H9 (cell line): ENCODE measurements around the gene CBX1. TPM values are rescaled to one million over a fixed set of nuclear protein-coding genes. Genes with fewer than 3 reads are reported as not detected.

Source experiments
- DNase-seq: peaks from one replicate; pipeline ENCODE4 v3.0.0-alpha.2; 2017
- H2AFZ ChIP-seq: one replicate; pipeline ENCODE4 v1.6.1; 2013; ENCODE audit warnings: mild to moderate bottlenecking, low read length, control low read depth, moderate library complexity
- H2AK5ac ChIP-seq: 2 replicates; pipeline ENCODE4 v1.6.1; 2013; ENCODE audit warnings: low read length, control low read depth, mixed read lengths; ENCODE audit not compliant: insufficient read length
- H2BK120ac ChIP-seq: one replicate; pipeline ENCODE4 v1.6.1; 2013; ENCODE audit warnings: low read depth, mild to moderate bottlenecking, low read length, control low read depth, inconsistent platforms; ENCODE audit not compliant: poor library complexity, severe bottlenecking
- H2BK12ac ChIP-seq: 2 replicates; pipeline ENCODE4 v1.6.1; 2013; ENCODE audit warnings: low read length, control low read depth, mixed read lengths, low read depth; ENCODE audit not compliant: insufficient read length
- H2BK15ac ChIP-seq: 2 replicates; pipeline ENCODE4 v1.6.1; 2013; ENCODE audit warnings: low read depth, low read length, control low read depth
- H2BK20ac ChIP-seq: one replicate; pipeline ENCODE4 v1.6.1; 2013; ENCODE audit warnings: low read depth, mild to moderate bottlenecking, low read length, control low read depth, inconsistent platforms; ENCODE audit not compliant: poor library complexity, severe bottlenecking
- H2BK5ac ChIP-seq: 2 replicates; pipeline ENCODE4 v1.6.1; 2013; ENCODE audit warnings: low read length, control low read depth, mixed read lengths; ENCODE audit not compliant: insufficient read length
- H3K14ac ChIP-seq: 2 replicates; pipeline ENCODE4 v1.6.1; 2013; ENCODE audit warnings: low read length, control low read depth; ENCODE audit not compliant: insufficient read depth
- H3K18ac ChIP-seq: 2 replicates; pipeline ENCODE4 v1.6.1; 2013; ENCODE audit warnings: low read depth, mild to moderate bottlenecking, mixed read lengths, low read length, control low read depth; ENCODE audit not compliant: insufficient read length
- H3K23ac ChIP-seq: 2 replicates; pipeline ENCODE4 v1.6.1; 2013; ENCODE audit warnings: low read length, control low read depth, mixed read lengths, low read depth; ENCODE audit not compliant: insufficient read length
- H3K23me2 ChIP-seq: 2 replicates; pipeline ENCODE4 v1.6.1; 2013; ENCODE audit warnings: low read depth, mild to moderate bottlenecking, mixed read lengths, low read length, control low read depth; ENCODE audit not compliant: insufficient read length, poor library complexity, severe bottlenecking
- H3K27ac ChIP-seq: 2 replicates; pipeline ENCODE4 v1.5.1; 2013; ENCODE audit warnings: low read length, control low read depth, mixed read lengths, low read depth; ENCODE audit not compliant: insufficient read length
- H3K27me3 ChIP-seq: 2 replicates; pipeline ENCODE4 v1.6.1; 2013; ENCODE audit warnings: low read length, control low read depth, inconsistent platforms; ENCODE audit not compliant: insufficient read depth
- H3K4ac ChIP-seq: 2 replicates; pipeline ENCODE4 v1.6.1; 2013; ENCODE audit warnings: low read depth, mild to moderate bottlenecking, control low read depth, inconsistent platforms, low read length, moderate library complexity
- H3K4me1 ChIP-seq: 2 replicates; pipeline ENCODE4 v1.6.1; 2013; ENCODE audit warnings: low read length, control low read depth, inconsistent platforms; ENCODE audit not compliant: insufficient read depth
- H3K4me2 ChIP-seq: 2 replicates; pipeline ENCODE4 v1.6.1; 2013; ENCODE audit warnings: low read length, control low read depth, mixed read lengths; ENCODE audit not compliant: insufficient read length, insufficient read depth
- H3K56ac ChIP-seq: 2 replicates; pipeline ENCODE4 v1.6.1; 2013; ENCODE audit warnings: low read depth, mild to moderate bottlenecking, mixed read lengths, low read length, control low read depth; ENCODE audit not compliant: insufficient read length
- H3K79me1 ChIP-seq: 2 replicates; pipeline ENCODE4 v1.6.1; 2013; ENCODE audit warnings: low read depth, mild to moderate bottlenecking, moderate library complexity, low read length, control low read depth, inconsistent platforms; ENCODE audit not compliant: insufficient read depth, poor library complexity, severe bottlenecking
- H3K79me2 ChIP-seq: 2 replicates; pipeline ENCODE4 v1.6.1; 2013; ENCODE audit warnings: low read length, control low read depth, inconsistent platforms; ENCODE audit not compliant: insufficient read depth
- H3K9ac ChIP-seq: 2 replicates; pipeline ENCODE4 v1.6.1; 2013; ENCODE audit warnings: low read length, control low read depth, mixed read lengths; ENCODE audit not compliant: insufficient read length; ENCODE audit errors: extremely low read depth
- H3K9me3 ChIP-seq: one replicate; pipeline ENCODE4 v1.6.1; 2013; ENCODE audit warnings: low read depth, low read length, inconsistent platforms; ENCODE audit not compliant: control insufficient read depth
- H3T11ph ChIP-seq: one replicate; pipeline ENCODE4 v1.6.1; 2013; ENCODE audit warnings: mild to moderate bottlenecking, low read length, control low read depth, inconsistent platforms
- H4K20me1 ChIP-seq: one replicate; pipeline ENCODE4 v1.6.1; 2013; ENCODE audit not compliant: control insufficient read depth, insufficient read length, insufficient read depth
- H4K5ac ChIP-seq: 2 replicates; pipeline ENCODE4 v1.6.1; 2013; ENCODE audit warnings: low read depth, mild to moderate bottlenecking, mixed read lengths, low read length, control low read depth; ENCODE audit not compliant: insufficient read length
- H4K8ac ChIP-seq: replicated peaks from 2 replicates; pipeline ENCODE4 v1.6.1; 2013; ENCODE audit warnings: low read length, control low read depth, mixed read lengths, low read depth; ENCODE audit not compliant: insufficient read length
- H4K91ac ChIP-seq: 2 replicates; pipeline ENCODE4 v1.6.1; 2013; ENCODE audit warnings: low read depth, mild to moderate bottlenecking, moderate library complexity, mixed read lengths, low read length, control low read depth; ENCODE audit not compliant: insufficient read length
- H3K27ac Mint-ChIP-seq, 3 experiments: 2 replicates in 2 of 3; 3 replicates in 1 of 3; pipeline ENCODE4 v1.8.0; 2020 to 2021; ENCODE audit warnings: mixed read lengths in 3 of 3, mild to moderate bottlenecking in 1 of 3, moderate library complexity in 1 of 3
- H3K27me3 Mint-ChIP-seq: 2 replicates; pipeline ENCODE4 v1.8.0; 2021; ENCODE audit warnings: low read depth, mild to moderate bottlenecking, moderate library complexity, mixed read lengths
- H3K36me3 Mint-ChIP-seq, 3 experiments: 2 replicates in 2 of 3; 3 replicates in 1 of 3; pipeline ENCODE4 v1.8.0; 2020 to 2021; ENCODE audit warnings: low read depth in 3 of 3, mixed read lengths in 3 of 3; ENCODE audit not compliant: insufficient read depth in 1 of 3
- H3K4me1 Mint-ChIP-seq, 2 experiments: 2 replicates each; pipeline ENCODE4 v1.8.0; 2020; ENCODE audit warnings: mixed read lengths in 2 of 2
- H3K4me3 Mint-ChIP-seq, 2 experiments: 2 replicates in 1 of 2; 3 replicates in 1 of 2; pipeline ENCODE4 v1.8.0; 2020 to 2021; ENCODE audit warnings: mild to moderate bottlenecking in 2 of 2, mixed read lengths in 2 of 2, moderate library complexity in 1 of 2
- H3K9me3 Mint-ChIP-seq, 2 experiments: 2 replicates in 1 of 2; 3 replicates in 1 of 2; pipeline ENCODE4 v1.8.0; 2020; ENCODE audit warnings: mild to moderate bottlenecking in 2 of 2, mixed read lengths in 2 of 2, moderate library complexity in 1 of 2
- CTCF ChIP-seq: fragments of 200-600 bp; sonication (generic); conservative IDR thresholded peaks from 3 replicates; pipeline ENCODE4 v1.8.0; 2021; ENCODE audit warnings: antibody characterized with exemption, mild to moderate bottlenecking
- WGBS: extraction: QIAGEN DNeasy Blood & Tissue Kit; methylation state at CpG from one replicate; pipeline ENCODE4 v1.1.7; 2013; ENCODE audit warnings: missing lambda C conversion rate, low lambda C conversion rate, mixed read lengths; ENCODE audit not compliant: insufficient read length; ENCODE audit errors: extremely low coverage; 5-methylcytosine and 5-hydroxymethylcytosine counted together
- long read RNA-seq: library from polyadenylated mRNA; unstranded; transcript quantifications from one replicate; pipeline ENCODE4 v2.0.0, GENCODE V29; 2020
- total RNA-seq: library from RNA; stranded (reverse); gene quantifications from 2 replicates; pipeline ENCODE4 v1.2.1, GENCODE V29; 2021

CBX1 gene
- total RNA-seq, result 155 and 158 TPM in 2 replicates
- long read RNA-seq, transcript CBX1-201 (5 exons, 2,232 nt), result major isoform, 63 of 94 reads
- long read RNA-seq, partial matches to known transcripts, result 20 of 94 reads
- long read RNA-seq, other reads (novel, unspliced or antisense), result 11 of 94 reads

- H3K27me3 Mint-ChIP-seq, result peaks cover 5% of the 10 kb centered on the region
- no peak within 1 kb of the TSS for H3T11ph ChIP-seq
- H3K23ac ChIP-seq, result no peak within 1 kb of the TSS
Observed at GRCh38 chr17:48101012-48101720, at the start of gene CBX1. CBX1 (minus strand) TSS chr17:48101478; CDS start chr17:48077004, 24,474 bp downstream.

More at GRCh38 chr17:48101012-48101720, at the start of gene CBX1:
- Histone ChIP-seq H4K91ac (no peak within 1 kb of the TSS), H2BK5ac (no peak within 1 kb of the TSS), H3K9ac (peak within 1 kb of the TSS; percentile 88), H2BK15ac (no peak within 1 kb of the TSS), H3K4me2 (peak within 1 kb of the TSS; percentile 97), H3K14ac (peak within 1 kb of the TSS; percentile 85), H3K4me1 (no peaks in the 10 kb centered on the region), H2BK20ac (no peak within 1 kb of the TSS), H3K4ac (no peak within 1 kb of the TSS), H2BK12ac (no peak within 1 kb of the TSS), H3K23me2 (peaks cover 8% of the 10 kb centered on the region), H3K56ac (no peak within 1 kb of the TSS), H3K79me1 (peaks cover 6% of the 10 kb centered on the region), H2AK5ac (no peak within 1 kb of the TSS), H3K27ac (peak within 1 kb of the TSS; percentile 57), H4K20me1 (no peaks in the 10 kb centered on the region), H2BK120ac (no peak within 1 kb of the TSS), H3K79me2 (peaks cover 26% of the 10 kb centered on the region; the same call in 1 of the 2 replicates), H3K18ac (peak within 1 kb of the TSS; percentile 83), H3K27me3 (no peaks in the 10 kb centered on the region), H2AFZ (no peak within 1 kb of the TSS), H4K8ac (no peak within 1 kb of the TSS), H3K9me3 (no peaks in the 10 kb centered on the region), H4K5ac (no peak within 1 kb of the TSS)
- peaks cover 0 to 2% (median under 1%) of the 10 kb centered on the region in 3 experiments; a peak in 2 of 7 replicates for H3K36me3 Mint-ChIP-seq
- peaks cover 6 to 14% of the 10 kb centered on the region in 2 experiments for H3K4me1 Mint-ChIP-seq
- peak within 1 kb of the TSS; percentile 87 to 100 (median 87) for H3K27ac Mint-ChIP-seq
- peak; percentile 99 for DNase-seq
- H3K4me3 Mint-ChIP-seq, result peak within 1 kb of the TSS; percentile 81 to 99
- H3K9me3 Mint-ChIP-seq, result peaks cover 0 to 8% of the 10 kb centered on the region in 2 experiments; a peak in 4 of 5 replicates
- TF ChIP-seq CTCF, result no peak
- WGBS, result no CpG with 5 or more reads among the region's 79 CpGs
